Transverse colon (tissue), 4 donors: ENCODE data around the gene RRM2. TPM values are rescaled to one million over a fixed set of nuclear protein-coding genes. Genes with fewer than 3 reads are reported as not detected.

ENCODE experiments used
- DNase-seq: peaks from one replicate; pipeline ENCODE4 v3.0.0-alpha.2; 2019
- H3K27ac ChIP-seq, 4 donors: fragments of 200-600 bp; sonication (generic); 2 replicates each; pipeline ENCODE4 v1.5.1; 2016 to 2018; ENCODE audit warnings: inconsistent platforms in 4 of 4
- H3K27me3 ChIP-seq: fragments of 200-600 bp; sonication (generic); 2 replicates; pipeline ENCODE4 v1.5.1; 2017; ENCODE audit warnings: inconsistent platforms
- H3K36me3 ChIP-seq, 4 donors: fragments of 200-600 bp; sonication (generic); 2 replicates each; pipeline ENCODE4 v1.5.1; 2017 to 2019; ENCODE audit warnings: inconsistent platforms in 4 of 4
- H3K4me1 ChIP-seq, 4 donors: fragments of 200-600 bp; sonication (generic); 2 replicates each; pipeline ENCODE4 v1.5.1; 2017 to 2020; ENCODE audit warnings: inconsistent platforms in 4 of 4
- H3K4me3 ChIP-seq, 4 donors: fragments of 200-600 bp; sonication (generic); 1 replicate in 1 of 4; 2 replicates in 3 of 4; pipeline versions ENCODE4 v1.5.1 to v1.6.1; 2017 to 2019; ENCODE audit warnings: inconsistent platforms in 4 of 4
- H3K9me3 ChIP-seq, 2 donors: fragments of 200-600 bp; sonication (generic); 2 replicates each; pipeline ENCODE4 v1.5.1; 2017 to 2019; ENCODE audit warnings: inconsistent platforms in 2 of 2
- CTCF ChIP-seq, 5 experiments: fragments of 200-600 bp in 3 of 5; fragments of 450-650 bp in 2 of 5; sonication (generic) in 3 of 5; IDR thresholded peaks; 1 replicate in 2 of 5; 2 replicates in 3 of 5; pipeline ENCODE4 v1.5.1; 2016 to 2017; ENCODE audit warnings: antibody characterized with exemption in 5 of 5, inconsistent platforms in 3 of 5, mild to moderate bottlenecking in 2 of 5, moderate library complexity in 1 of 5
- EP300 ChIP-seq: sonication (generic); formaldehyde crosslinking; IDR thresholded peaks from one replicate; pipeline ENCODE4 v1.6.1; 2017; ENCODE audit warnings: antibody characterized with exemption, low read depth
- POLR2A ChIP-seq: fragments of 450-650 bp; IDR thresholded peaks from one replicate; pipeline ENCODE4 v1.6.1; 2016; ENCODE audit warnings: antibody characterized with exemption, mild to moderate bottlenecking, moderate library complexity
- POLR2AphosphoS5 ChIP-seq, 3 donors: sonication (generic); formaldehyde crosslinking; IDR thresholded peaks; one replicate each; pipeline ENCODE4 v1.6.1; 2016; ENCODE audit warnings: antibody characterized with exemption in 3 of 3
- WGBS, 2 donors: methylation state at CpG; one replicate each; pipeline ENCODE4 v1.1.5; 2018; ENCODE audit warnings: low coverage in 1 of 2; 5-methylcytosine and 5-hydroxymethylcytosine counted together
- in situ Hi-C, 4 donors: fragments of 200-750 bp; cut with MboI; loops; one replicate each; pipeline versions ENCODE4 v1.15.0 to v1.15.1; 2017; ENCODE audit warnings: low sequenced_read_pairs in 3 of 4, low pct_ligation_motif_present in 1 of 4, low pct_unique_long_range_greater_than_20kb in 1 of 4
- intact Hi-C: fragments of 100-400 bp; cut with DNase I; formaldehyde crosslinking; loops from one replicate; pipeline ENCODE4 v1.15.1; 2023; ENCODE audit warnings: low total_unique reads
- total RNA-seq, 4 donors: library from RNA; depleted of rRNA; stranded (reverse); fragments of >200 nt; gene quantifications; one replicate each; pipeline ENCODE4 v1.1.0, GENCODE V29; 2016

Gene RRM2
- total RNA-seq, 4 donors from 2014 or later, result 4.0 to 12.9 (median 5.3) TPM; not detected in 1

- H3K27ac ChIP-seq, result no peak overlapping the region
- in situ Hi-C loops (loop anchor here in 2 of 4 donors (10.0 to 25.0 kb wide), 3 partner anchors 283 to 533 kb away; no protein-coding TSS in a partner anchor), intact Hi-C loops (no loop called here)
- H3K27me3 ChIP-seq, result no peaks in the 10 kb centered on the region
- WGBS, 2 donors, result 61 to 74% methylated on average over 2 to 3 of the region's 3 CpGs
- DNase-seq, result no peak
- H3K4me1 ChIP-seq, result peaks cover 0 to 23% (median 13%) of the 10 kb centered on the region in 4 donors
- no peaks in the 10 kb centered on the region for H3K36me3 ChIP-seq
- no peaks in the 10 kb centered on the region for H3K9me3 ChIP-seq
- TF ChIP-seq EP300, result no peak
- no peak for TF ChIP-seq POLR2AphosphoS5 (IDR thresholded peaks at IDR 0.05)
- TF ChIP-seq POLR2A, result no peak
- no peak for TF ChIP-seq CTCF (IDR thresholded peaks at IDR 0.05)
- no peak overlapping the region for H3K4me3 ChIP-seq
Measured at GRCh38 chr2:10129490-10129889, 7.0 kb downstream of the RRM2 start.

- TF ChIP-seq POLR2A, result no peak
- TF ChIP-seq POLR2AphosphoS5 (IDR thresholded peaks at IDR 0.05), result no peak
- TF ChIP-seq EP300, result no peak
- no peak for TF ChIP-seq CTCF (IDR thresholded peaks at IDR 0.05)
Measured at GRCh38 chr2:10132043-10132575, 9.6 kb downstream of the RRM2 start.

GRCh38 chr2:10132596-10132995, 10.1 kb downstream of the RRM2 start:
- no peaks in the 10 kb centered on the region for H3K27me3 ChIP-seq
- WGBS, 2 donors, result 92% methylated on average over 6 of the region's 6 CpGs; no CpG with 5 or more reads in 1 of the 2 donors
- no peak overlapping the region for H3K27ac ChIP-seq
- H3K4me3 ChIP-seq, result no peak overlapping the region
- no peaks in the 10 kb centered on the region for H3K9me3 ChIP-seq
- no peak for DNase-seq
- intact Hi-C loops, result no loop called here
- H3K36me3 ChIP-seq, result no peaks in the 10 kb centered on the region
- no peak for TF ChIP-seq EP300
- in situ Hi-C loops, result loop anchor here (5.0 to 25.0 kb wide), 5 partner anchors 280 to 532 kb away; no protein-coding TSS in a partner anchor
- peaks cover 0 to under 1% (median 0%) of the 10 kb centered on the region in 4 donors for H3K4me1 ChIP-seq

More at GRCh38 chr2:10132043-10132575, 9.6 kb downstream of the RRM2 start:
- DNase-seq, result no peak
- no peaks in the 10 kb centered on the region for H3K27me3 ChIP-seq
- WGBS, 2 donors, result 40 to 84% methylated on average over 1 to 7 of the region's 7 CpGs
- peaks cover 0 to 5% (median 0%) of the 10 kb centered on the region in 4 donors for H3K4me1 ChIP-seq
- no peak overlapping the region for H3K27ac ChIP-seq
- in situ Hi-C loops, result loop anchor here (5.0 to 25.0 kb wide), 5 partner anchors 280 to 533 kb away; no protein-coding TSS in a partner anchor
- H3K9me3 ChIP-seq, result no peaks in the 10 kb centered on the region
- no peak overlapping the region for H3K4me3 ChIP-seq
- no peaks in the 10 kb centered on the region for H3K36me3 ChIP-seq
- intact Hi-C loops, result no loop called here

- in situ Hi-C loops (loop anchor here (5.0 to 25.0 kb wide), 5 partner anchors 279 to 532 kb away; no protein-coding TSS in a partner anchor), intact Hi-C loops (no loop called here)
- no peaks in the 10 kb centered on the region for H3K4me1 ChIP-seq
- H3K27ac ChIP-seq, result no peak overlapping the region
- TF ChIP-seq POLR2AphosphoS5 (IDR thresholded peaks at IDR 0.05) (no peak), CTCF (IDR thresholded peaks at IDR 0.05) (no peak), POLR2A (no peak), EP300 (no peak)
- no peaks in the 10 kb centered on the region for H3K27me3 ChIP-seq
- no peak overlapping the region for H3K4me3 ChIP-seq
- H3K36me3 ChIP-seq, result no peaks in the 10 kb centered on the region
- 88 to 100% methylated on average over 1 to 6 of the region's 6 CpGs for WGBS, 2 donors
- no peak for DNase-seq
- H3K9me3 ChIP-seq, result no peaks in the 10 kb centered on the region
Measured at GRCh38 chr2:10132996-10133647, 10.6 kb downstream of the RRM2 start.
